ENCODE measurements around the gene SSBP2.
A peak's percentile ranks its signal among the peaks of the same experiment; 100 is the strongest.
"Not testable (repeated sequence)": the region's sequence is repeated elsewhere in the genome, so short reads cannot be mapped to it uniquely, and the experiment has no call there.

SSBP2 gene

GRCh38 chr5:81729276-81729675, 21.6 kb downstream of the SSBP2 start:
- no peak for DNase-seq (ENCODE audit: low read depth)

- DNase-seq (ENCODE audit: low read depth): no peak
Observed at GRCh38 chr5:81728301-81728700, 22.6 kb downstream of the SSBP2 start.

GRCh38 chr5:81726297-81726696, 24.6 kb downstream of the SSBP2 start:
- DNase-seq (ENCODE audit: low read depth): no peak

- no peak for DNase-seq (ENCODE audit: low read depth)
Observed at GRCh38 chr5:81724571-81724970, 26.3 kb downstream of the SSBP2 start.

- no peak for DNase-seq (ENCODE audit: low read depth)
Observed at GRCh38 chr5:81724108-81724507, 26.8 kb downstream of the SSBP2 start.

GRCh38 chr5:81721049-81721448, 29.8 kb downstream of the SSBP2 start:
- DNase-seq (ENCODE audit: low read depth): no peak

GRCh38 chr5:81719743-81720345, 31.1 kb downstream of the SSBP2 start:
- peak; percentile 19 for DNase-seq (ENCODE audit: low read depth)

GRCh38 chr5:81718300-81718699, 32.6 kb downstream of the SSBP2 start:
- DNase-seq (ENCODE audit: low read depth): no peak

- no peak for DNase-seq (ENCODE audit: low read depth)
Observed at GRCh38 chr5:81717860-81718259, 33.0 kb downstream of the SSBP2 start.

GRCh38 chr5:81717226-81717625, 33.7 kb downstream of the SSBP2 start:
- no peak for DNase-seq (ENCODE audit: low read depth)

- DNase-seq (ENCODE audit: low read depth): not testable (repeated sequence)
Observed at GRCh38 chr5:81714076-81714475, 36.8 kb downstream of the SSBP2 start.

GRCh38 chr5:81708889-81709288, 42.0 kb downstream of the SSBP2 start:
- no peak for DNase-seq (ENCODE audit: low read depth)

GRCh38 chr5:81703840-81704239, 47.1 kb downstream of the SSBP2 start:
- no peak for DNase-seq (ENCODE audit: low read depth)

GRCh38 chr5:81700166-81700565, 50.7 kb downstream of the SSBP2 start:
- no peak for DNase-seq (ENCODE audit: low read depth)

- DNase-seq (ENCODE audit: low read depth): no peak
Observed at GRCh38 chr5:81698813-81699212, 52.1 kb downstream of the SSBP2 start.

- no peak for DNase-seq (ENCODE audit: low read depth)
Observed at GRCh38 chr5:81696418-81697397, 54.2 kb downstream of the SSBP2 start.

- no peak for DNase-seq (ENCODE audit: low read depth)
Observed at GRCh38 chr5:81694726-81695125, 56.2 kb downstream of the SSBP2 start.

GRCh38 chr5:81688215-81688614, 62.7 kb downstream of the SSBP2 start:
- no peak for DNase-seq (ENCODE audit: low read depth)

GRCh38 chr5:81687292-81687691, 63.6 kb downstream of the SSBP2 start:
- no peak for DNase-seq (ENCODE audit: low read depth)

- DNase-seq (ENCODE audit: low read depth): no peak
Observed at GRCh38 chr5:81685471-81685870, 65.4 kb downstream of the SSBP2 start.

GRCh38 chr5:81679885-81680284, 71.0 kb downstream of the SSBP2 start:
- no peak for DNase-seq (ENCODE audit: low read depth)

GRCh38 chr5:81675420-81675819, 75.5 kb downstream of the SSBP2 start:
- DNase-seq (ENCODE audit: low read depth): no peak

GRCh38 chr5:81665795-81666194, 85.1 kb downstream of the SSBP2 start:
- no peak for DNase-seq (ENCODE audit: low read depth)
